ENCODE data around the gene TIPARP. TPM values are rescaled to one million over a fixed set of nuclear protein-coding genes. Genes with fewer than 3 reads are reported as not detected.

TIPARP gene
- total RNA-seq, 1 donor = 67.1 TPM

- no peak for TF ChIP-seq CTCF (IDR thresholded peaks at IDR 0.05; ENCODE audit: insufficient read depth, low read length)
- DNase-seq (ENCODE audit: low read depth) = no peak
- peak overlapping the region; percentile 4 for H3K4me3 ChIP-seq (ENCODE audit: low read depth, low read length)
Measured at GRCh38 chr3:156680243-156680914, 6.0 kb downstream of the TIPARP start.

GRCh38 chr3:156681002-156681401, 6.6 kb downstream of the TIPARP start:
- TF ChIP-seq CTCF (IDR thresholded peaks at IDR 0.05; ENCODE audit: insufficient read depth, low read length) = no peak
- peak; percentile 89 for DNase-seq (ENCODE audit: low read depth)
- peak overlapping the region; percentile 9 for H3K4me3 ChIP-seq (ENCODE audit: low read depth, low read length)

- TF ChIP-seq CTCF (IDR thresholded peaks at IDR 0.05; ENCODE audit: insufficient read depth, low read length) = no peak
- peak; percentile 46 for DNase-seq (ENCODE audit: low read depth)
- no peak overlapping the region for H3K4me3 ChIP-seq (ENCODE audit: low read depth, low read length)
Measured at GRCh38 chr3:156682501-156682900, 8.1 kb downstream of the TIPARP start.

GRCh38 chr3:156682963-156683362, 8.6 kb downstream of the TIPARP start:
- no peak overlapping the region for H3K4me3 ChIP-seq (ENCODE audit: low read depth, low read length)
- no peak for TF ChIP-seq CTCF (IDR thresholded peaks at IDR 0.05; ENCODE audit: insufficient read depth, low read length)
- no peak for DNase-seq (ENCODE audit: low read depth)

GRCh38 chr3:156685198-156685597, 10.8 kb downstream of the TIPARP start:
- peak; percentile 54 for DNase-seq (ENCODE audit: low read depth)
- H3K4me3 ChIP-seq (ENCODE audit: low read depth, low read length) = no peak overlapping the region

GRCh38 chr3:156685752-156686151, 11.4 kb downstream of the TIPARP start:
- TF ChIP-seq CTCF (IDR thresholded peaks at IDR 0.05; ENCODE audit: insufficient read depth, low read length) = no peak
- H3K4me3 ChIP-seq (ENCODE audit: low read depth, low read length) = peak overlapping the region; percentile 31
- DNase-seq (ENCODE audit: low read depth) = no peak

More at GRCh38 chr3:156685198-156685597, 10.8 kb downstream of the TIPARP start:
- no peak for TF ChIP-seq CTCF (IDR thresholded peaks at IDR 0.05; ENCODE audit: insufficient read depth, low read length)

- H3K4me3 ChIP-seq (ENCODE audit: low read depth, low read length) = no peak overlapping the region
- no peak for TF ChIP-seq CTCF (IDR thresholded peaks at IDR 0.05; ENCODE audit: insufficient read depth, low read length)
- DNase-seq (ENCODE audit: low read depth) = peak; percentile 21
Measured at GRCh38 chr3:156687023-156687422, 12.6 kb downstream of the TIPARP start.

Data from fibroblast of the aortic adventitia (primary cell).